CD14-positive monocyte (primary cell): ENCODE results near the gene APIP. TPM values are rescaled to one million over a fixed set of nuclear protein-coding genes. Genes with fewer than 3 reads are reported as not detected.

Experiments used
- DNase-seq, 3 donors: peaks; one replicate each; pipeline ENCODE4 v3.0.0-alpha.2; 2011 to 2022
- H2AFZ ChIP-seq: 2 replicates; pipeline ENCODE4 v1.6.0; 2012; ENCODE audit warnings: mild to moderate bottlenecking, low read depth, low read length, inconsistent platforms; ENCODE audit not compliant: insufficient read depth, poor library complexity, severe bottlenecking
- H3K27ac ChIP-seq, 2 donors: 1 replicate in 1 of 2; 2 replicates in 1 of 2; pipeline ENCODE4 v1.5.1; 2012 to 2013; ENCODE audit warnings: low read length in 2 of 2, control low read depth in 1 of 2, inconsistent platforms in 1 of 2, low read depth in 1 of 2, mild to moderate bottlenecking in 1 of 2
- H3K27me3 ChIP-seq, 2 donors: one replicate each; pipeline versions ENCODE4 v1.6.0 to v1.6.1; 2011 to 2013; ENCODE audit warnings: low read length in 2 of 2; ENCODE audit not compliant: control insufficient read depth in 2 of 2, insufficient read depth in 2 of 2
- H3K36me3 ChIP-seq, 2 donors: replicated peaks in 1 of 2; 1 replicate in 1 of 2; 2 replicates in 1 of 2; pipeline versions ENCODE4 v1.5.1 to v1.6.1; 2012 to 2013; ENCODE audit warnings: low read length in 2 of 2, control low read depth in 1 of 2, inconsistent platforms in 1 of 2, mild to moderate bottlenecking in 1 of 2; ENCODE audit not compliant: insufficient read depth in 2 of 2, control insufficient read depth in 1 of 2
- H3K4me1 ChIP-seq, 2 donors: 1 replicate in 1 of 2; 2 replicates in 1 of 2; pipeline versions ENCODE4 v1.5.1 to v1.6.1; 2012 to 2013; ENCODE audit warnings: low read length in 2 of 2, control low read depth in 1 of 2, inconsistent platforms in 1 of 2, mild to moderate bottlenecking in 1 of 2, moderate library complexity in 1 of 2; ENCODE audit not compliant: insufficient read depth in 2 of 2, control insufficient read depth in 1 of 2
- H3K4me2 ChIP-seq: replicated peaks from 2 replicates; pipeline ENCODE3; 2012; ENCODE audit warnings: low read length, moderate library complexity, mild to moderate bottlenecking; ENCODE audit not compliant: poor library complexity, severe bottlenecking; ENCODE audit errors: extremely low read depth
- H3K4me3 ChIP-seq, 3 experiments: fragments of 200-600 bp in 1 of 3; sonication (generic) in 1 of 3; replicated peaks in 1 of 3; 1 replicate in 2 of 3; 2 replicates in 1 of 3; pipeline ENCODE4 v1.5.1; 2011 to 2013; ENCODE audit warnings: low read length in 3 of 3, mild to moderate bottlenecking in 3 of 3, control low read depth in 2 of 3, low read depth in 2 of 3, inconsistent platforms in 1 of 3, moderate library complexity in 1 of 3
- H3K79me2 ChIP-seq: 2 replicates; pipeline ENCODE4 v1.6.0; 2012; ENCODE audit warnings: mild to moderate bottlenecking, control low read depth, inconsistent platforms, low read length, moderate library complexity; ENCODE audit not compliant: insufficient read depth
- H3K9ac ChIP-seq: 2 replicates; pipeline ENCODE4 v1.6.0; 2017; ENCODE audit warnings: low read length, mild to moderate bottlenecking; ENCODE audit not compliant: insufficient read depth, poor library complexity, severe bottlenecking
- H3K9me3 ChIP-seq, 2 donors: replicated peaks in 1 of 2; 1 replicate in 1 of 2; 2 replicates in 1 of 2; pipeline versions ENCODE4 v1.5.1 to v1.6.1; 2012 to 2013; ENCODE audit warnings: low read length in 2 of 2, control low read depth in 1 of 2; ENCODE audit not compliant: control insufficient read depth in 1 of 2, insufficient read depth in 1 of 2
- H4K20me1 ChIP-seq: 2 replicates; pipeline ENCODE4 v1.6.0; 2012; ENCODE audit warnings: mild to moderate bottlenecking, low read length, control low read depth, moderate library complexity; ENCODE audit not compliant: insufficient read depth
- H3K27ac Mint-ChIP-seq, 7 donors: one replicate each; pipeline ENCODE4 v1.8.0; 2020; ENCODE audit warnings: mild to moderate bottlenecking in 7 of 7, mixed read lengths in 7 of 7, moderate library complexity in 6 of 7, inconsistent platforms in 2 of 7
- H3K27me3 Mint-ChIP-seq, 3 donors: one replicate each; pipeline ENCODE4 v1.8.0; 2021 to 2022; ENCODE audit warnings: low read depth in 3 of 3, mild to moderate bottlenecking in 3 of 3, mixed read lengths in 3 of 3, moderate library complexity in 3 of 3, inconsistent platforms in 1 of 3
- H3K36me3 Mint-ChIP-seq, 2 donors: one replicate each; pipeline ENCODE4 v1.8.0; 2020; ENCODE audit warnings: mixed read lengths in 2 of 2, inconsistent platforms in 1 of 2, mild to moderate bottlenecking in 1 of 2
- H3K4me1 Mint-ChIP-seq: one replicate; pipeline ENCODE4 v1.8.0; 2020; ENCODE audit warnings: mild to moderate bottlenecking, mixed read lengths
- H3K4me3 Mint-ChIP-seq, 2 donors: one replicate each; pipeline ENCODE4 v1.8.0; 2020; ENCODE audit warnings: mild to moderate bottlenecking in 2 of 2, mixed read lengths in 2 of 2, moderate library complexity in 1 of 2
- H3K9me3 Mint-ChIP-seq, 7 donors: one replicate each; pipeline ENCODE4 v1.8.0; 2020 to 2022; ENCODE audit warnings: mixed read lengths in 7 of 7, mild to moderate bottlenecking in 6 of 7, moderate library complexity in 6 of 7, inconsistent platforms in 2 of 7
- CTCF ChIP-seq: fragments of 200-600 bp; IDR thresholded peaks from one replicate; pipeline ENCODE4 v1.8.0; 2022; ENCODE audit warnings: antibody characterized with exemption, mild to moderate bottlenecking
- WGBS: methylation state at CpG from one replicate; pipeline ENCODE4 v1.1.5; 2013; ENCODE audit warnings: missing lambda C conversion rate; ENCODE audit not compliant: insufficient coverage; 5-methylcytosine and 5-hydroxymethylcytosine counted together
- intact Hi-C, 2 donors: fragments of 100-400 bp; cut with micrococcal nuclease; formaldehyde crosslinking; loops; one replicate each; pipeline versions ENCODE4 v1.15.0 to v1.15.1; 2023
- polyA plus RNA-seq, 3 donors: library from polyadenylated mRNA; depleted of rRNA in 1 of 3; unstranded in 2 of 3; stranded (reverse) in 1 of 3; fragments of 300-500 nt in 2 of 3; fragments of >200 nt in 1 of 3; fragmentation: Illumina TruSeq in 2 of 3; gene quantifications; 1 replicate in 2 of 3; 2 replicates in 1 of 3; pipeline ENCODE4 v1.2.3, GENCODE V29; 2012 to 2021

APIP gene
- polyA plus RNA-seq, 3 donors, result 16.3 to 25.4 (median 22.9) TPM

GRCh38 chr11:34869425-34869824 is 46.8 kb downstream of the APIP start:
- no peaks in the 10 kb centered on the region for H3K9me3 Mint-ChIP-seq
- 67% methylated on average over 2 of the region's 3 CpGs for WGBS

GRCh38 chr11:34866375-34866774 is 49.8 kb downstream of the APIP start:
- no CpG with 5 or more reads among the region's 2 CpGs for WGBS
- H3K4me3 Mint-ChIP-seq, result no peak overlapping the region
- no peak for TF ChIP-seq CTCF
- intact Hi-C loops, result no loop called here
- no peaks in the 10 kb centered on the region for H3K27me3 ChIP-seq
- H3K4me2 ChIP-seq, result no peak overlapping the region
- H3K9ac ChIP-seq, result no peak overlapping the region
- H3K9me3 ChIP-seq, result no peaks in the 10 kb centered on the region
- H3K27ac Mint-ChIP-seq, result peak overlapping the region in 3 of 7 donors; percentile 37 to 85 (median 63)
- H3K79me2 ChIP-seq, result no peaks in the 10 kb centered on the region
- H3K4me3 ChIP-seq, result no peak overlapping the region
- no peaks in the 10 kb centered on the region for H3K36me3 Mint-ChIP-seq
- H3K9me3 Mint-ChIP-seq, result peaks cover 0 to 2% (median 0%) of the 10 kb centered on the region in 7 donors
- H3K27ac ChIP-seq, result no peak overlapping the region
- H3K27me3 Mint-ChIP-seq, result peaks cover 0 to 2% (median 0%) of the 10 kb centered on the region in 3 donors
- no peaks in the 10 kb centered on the region for H3K36me3 ChIP-seq
- peaks cover 35% of the 10 kb centered on the region for H3K4me1 Mint-ChIP-seq
- H4K20me1 ChIP-seq, result no peaks in the 10 kb centered on the region
- DNase-seq, result peak; percentile 6 to 43 (median 39)
- H3K4me1 ChIP-seq, result peaks cover 31% of the 10 kb centered on the region in 2 donors
- no peak overlapping the region for H2AFZ ChIP-seq

More at GRCh38 chr11:34869425-34869824, 46.8 kb downstream of the APIP start:
- H3K4me3 ChIP-seq, result no peak overlapping the region
- H3K9ac ChIP-seq, result no peak overlapping the region
- H3K4me2 ChIP-seq, result no peak overlapping the region
- no peaks in the 10 kb centered on the region for H3K27me3 ChIP-seq
- intact Hi-C loops, result no loop called here
- no peaks in the 10 kb centered on the region for H3K79me2 ChIP-seq
- Mint-ChIP-seq H3K27ac (no peak overlapping the region), H3K4me3 (no peak overlapping the region), H3K36me3 (no peaks in the 10 kb centered on the region), H3K4me1 (peaks cover 28% of the 10 kb centered on the region), H3K27me3 (peaks cover 0 to 2% (median 0%) of the 10 kb centered on the region in 3 donors)
- no peaks in the 10 kb centered on the region for H3K9me3 ChIP-seq
- no peak for TF ChIP-seq CTCF
- DNase-seq, result no peak
- H3K4me1 ChIP-seq, result peaks cover 24% of the 10 kb centered on the region in 2 donors
- no peak overlapping the region for H2AFZ ChIP-seq
- H3K27ac ChIP-seq, result no peak overlapping the region
- no peaks in the 10 kb centered on the region for H4K20me1 ChIP-seq
- no peaks in the 10 kb centered on the region for H3K36me3 ChIP-seq
